ENCODE measurements around the gene IL2RA. TPM values are rescaled to one million over a fixed set of nuclear protein-coding genes. Genes with fewer than 3 reads are reported as not detected.

IL2RA gene
- total and polyA plus RNA-seq, 2 donors (not counting 1 experiment from before 2014, with no cell fraction given): 7.2 to 56.7 TPM

DNA sequence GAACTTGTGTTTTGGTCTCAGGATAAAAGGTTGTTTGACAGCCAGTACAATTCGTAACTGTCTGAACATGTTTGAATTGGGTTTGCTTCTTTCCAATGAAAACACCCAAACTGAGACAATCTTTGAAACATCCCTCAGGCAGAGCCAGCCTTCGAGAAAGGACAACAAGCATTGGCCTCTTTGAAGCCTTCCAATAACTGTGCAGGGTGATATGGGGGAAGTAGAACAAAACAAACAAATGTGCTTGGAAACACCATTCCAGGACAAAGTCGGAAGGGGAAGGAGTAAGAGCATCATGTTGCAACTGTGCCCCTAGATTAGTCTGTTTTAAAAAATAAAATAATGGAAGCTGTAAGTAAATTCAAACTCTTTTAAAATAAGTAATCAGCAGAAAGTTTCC lies 39.5 kb downstream of the IL2RA start:
- ATAC-seq (ENCODE audit: low read depth) (no peak), DNase-seq (no peak)
- Histone ChIP-seq H3K4me2 (replicated peaks; ENCODE audit: low read depth, low read length, poor library complexity, severe bottlenecking) (no peak overlapping the region), H3K36me3 (replicated peaks in 1 of 2; ENCODE audit: control extremely low read depth in 1 of 2, control insufficient read depth in 1 of 2, extremely low read depth in 1 of 2, insufficient read depth in 2 of 2, low read length in 1 of 2) (peaks cover 0 to 35% of the 10 kb centered on the region in 2 experiments), H4K20me1 (ENCODE audit: control insufficient read depth, insufficient read depth, low read length, poor library complexity, severe bottlenecking) (no peaks in the 10 kb centered on the region), H3K79me2 (ENCODE audit: control insufficient read depth, insufficient read depth, low read length) (no peaks in the 10 kb centered on the region), H3K4me1 (ENCODE audit: control insufficient read depth in 2 of 2, insufficient read depth in 2 of 2, low read length in 2 of 2) (peaks cover 0 to under 1% of the 10 kb centered on the region in 2 donors), H3K27ac (ENCODE audit: low read length in 2 of 2) (no peak overlapping the region), H3K9me3 (ENCODE audit: control extremely low read depth in 1 of 3, control insufficient read depth in 2 of 3, insufficient read depth in 1 of 3, low read length in 2 of 3) (no peaks in the 10 kb centered on the region), H2AFZ (ENCODE audit: insufficient read depth, low read depth, low read length, poor library complexity, severe bottlenecking) (no peak overlapping the region), H3K9ac (ENCODE audit: low read length) (no peak overlapping the region), H3K27me3 (replicated peaks in 1 of 4; ENCODE audit: control extremely low read depth in 1 of 4, control insufficient read depth in 3 of 4, insufficient read depth in 4 of 4, low read length in 3 of 4) (no peaks in the 10 kb centered on the region), H3K4me3 (ENCODE audit: control extremely low read depth in 1 of 5, extremely low read depth in 1 of 5, insufficient read depth in 1 of 5, low read depth in 2 of 5, low read length in 4 of 5) (no peak overlapping the region)
- TF ChIP-seq, protein P1, sequence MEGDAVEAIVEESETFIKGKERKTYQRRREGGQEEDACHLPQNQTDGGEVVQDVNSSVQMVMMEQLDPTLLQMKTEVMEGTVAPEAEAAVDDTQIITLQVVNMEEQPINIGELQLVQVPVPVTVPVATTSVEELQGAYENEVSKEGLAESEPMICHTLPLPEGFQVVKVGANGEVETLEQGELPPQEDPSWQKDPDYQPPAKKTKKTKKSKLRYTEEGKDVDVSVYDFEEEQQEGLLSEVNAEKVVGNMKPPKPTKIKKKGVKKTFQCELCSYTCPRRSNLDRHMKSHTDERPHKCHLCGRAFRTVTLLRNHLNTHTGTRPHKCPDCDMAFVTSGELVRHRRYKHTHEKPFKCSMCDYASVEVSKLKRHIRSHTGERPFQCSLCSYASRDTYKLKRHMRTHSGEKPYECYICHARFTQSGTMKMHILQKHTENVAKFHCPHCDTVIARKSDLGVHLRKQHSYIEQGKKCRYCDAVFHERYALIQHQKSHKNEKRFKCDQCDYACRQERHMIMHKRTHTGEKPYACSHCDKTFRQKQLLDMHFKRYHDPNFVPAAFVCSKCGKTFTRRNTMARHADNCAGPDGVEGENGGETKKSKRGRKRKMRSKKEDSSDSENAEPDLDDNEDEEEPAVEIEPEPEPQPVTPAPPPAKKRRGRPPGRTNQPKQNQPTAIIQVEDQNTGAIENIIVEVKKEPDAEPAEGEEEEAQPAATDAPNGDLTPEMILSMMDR (IDR thresholded peaks at IDR 0.05): no peak
- no peak for TF ChIP-seq EZH2 (IDR thresholded peaks at IDR 0.05; ENCODE audit: borderline replicate concordance, insufficient read depth, low read depth, low read length, poor library complexity, severe bottlenecking)
- CTCF ChIA-PET: interaction anchor here (0.6 to 0.8 kb wide), 2 partner anchors 61 to 379 kb away, joined by 3 read pairs; no protein-coding TSS in a partner anchor
- no CpG with 5 or more reads among the region's 3 CpGs for WGBS (ENCODE audit: insufficient coverage)
- POLR2A ChIA-PET: no interaction called here
- Mint-ChIP-seq H3K27me3 (no peaks in the 10 kb centered on the region), H3K27ac (no peak overlapping the region), H3K4me1 (peaks cover under 1% of the 10 kb centered on the region), H3K9me3 (ENCODE audit: insufficient read depth) (no peaks in the 10 kb centered on the region), H3K4me3 (no peak overlapping the region)
- intact Hi-C loops (cut with micrococcal nuclease): no loop called here

DNA sequence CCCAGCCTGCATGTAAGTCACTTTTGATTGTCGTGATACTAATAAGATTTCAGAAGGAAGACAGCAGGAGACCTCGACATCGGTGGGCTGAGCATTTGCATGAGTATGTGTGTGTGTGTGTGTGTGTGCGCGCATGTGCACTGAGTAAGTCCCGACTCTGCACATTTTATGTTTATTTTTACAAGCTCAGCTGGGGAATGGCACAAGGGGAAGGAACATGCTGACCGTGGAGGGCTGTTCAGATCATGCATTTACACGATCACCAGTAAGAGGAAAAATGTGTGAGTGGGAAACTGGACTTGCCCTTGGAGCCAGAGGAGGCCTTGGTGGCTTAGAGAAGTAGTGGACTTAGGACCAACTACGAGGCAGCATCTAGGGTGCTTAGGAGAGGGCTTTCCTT lies 41.3 kb downstream of the IL2RA start:
- Histone ChIP-seq H3K27ac (ENCODE audit: low read length in 2 of 2) (no peak overlapping the region), H3K36me3 (replicated peaks in 1 of 2; ENCODE audit: control extremely low read depth in 1 of 2, control insufficient read depth in 1 of 2, extremely low read depth in 1 of 2, insufficient read depth in 2 of 2, low read length in 1 of 2) (peaks cover 0 to 35% of the 10 kb centered on the region in 2 experiments), H3K9ac (ENCODE audit: low read length) (no peak overlapping the region), H3K9me3 (ENCODE audit: control extremely low read depth in 1 of 3, control insufficient read depth in 2 of 3, insufficient read depth in 1 of 3, low read length in 2 of 3) (no peaks in the 10 kb centered on the region), H3K4me3 (ENCODE audit: control extremely low read depth in 1 of 5, extremely low read depth in 1 of 5, insufficient read depth in 1 of 5, low read depth in 2 of 5, low read length in 4 of 5) (no peak overlapping the region), H3K4me1 (ENCODE audit: control insufficient read depth in 2 of 2, insufficient read depth in 2 of 2, low read length in 2 of 2) (no peaks in the 10 kb centered on the region), H2AFZ (ENCODE audit: insufficient read depth, low read depth, low read length, poor library complexity, severe bottlenecking) (no peak overlapping the region), H3K4me2 (replicated peaks; ENCODE audit: low read depth, low read length, poor library complexity, severe bottlenecking) (no peak overlapping the region), H3K79me2 (ENCODE audit: control insufficient read depth, insufficient read depth, low read length) (no peaks in the 10 kb centered on the region), H4K20me1 (ENCODE audit: control insufficient read depth, insufficient read depth, low read length, poor library complexity, severe bottlenecking) (no peaks in the 10 kb centered on the region), H3K27me3 (replicated peaks in 1 of 4; ENCODE audit: control extremely low read depth in 1 of 4, control insufficient read depth in 3 of 4, insufficient read depth in 4 of 4, low read length in 3 of 4) (no peaks in the 10 kb centered on the region)
- DNase-seq: no peak
- H3K27ac Mint-ChIP-seq: no peak overlapping the region
- 77% methylated on average over 7 of the region's 9 CpGs for WGBS (ENCODE audit: insufficient coverage)
- ChIA-PET POLR2A (interaction anchor here (0.7 kb wide), 1 partner anchor 336 kb away, joined by 4 read pairs; the partner anchor contains the start of gene TASOR2), CTCF (interaction anchor here (2.0 kb wide), 1 partner anchor 65 kb away, joined by 7 read pairs; no protein-coding TSS in a partner anchor)
- H3K27me3 Mint-ChIP-seq: no peaks in the 10 kb centered on the region
- no peak for TF ChIP-seq EZH2 (IDR thresholded peaks at IDR 0.05; ENCODE audit: borderline replicate concordance, insufficient read depth, low read depth, low read length, poor library complexity, severe bottlenecking)
- TF ChIP-seq, protein P1 (IDR thresholded peaks at IDR 0.05): no peak
- no peak overlapping the region for H3K4me3 Mint-ChIP-seq
- ATAC-seq (ENCODE audit: low read depth): no peak
- no peaks in the 10 kb centered on the region for H3K9me3 Mint-ChIP-seq (ENCODE audit: insufficient read depth)
- H3K4me1 Mint-ChIP-seq: no peaks in the 10 kb centered on the region
- intact Hi-C loops (cut with micrococcal nuclease): no loop called here
